NT2/D1 (cell line): ENCODE data around the gene SRGAP3.

Source experiments
- SUZ12 ChIP-seq: IDR thresholded peaks from 2 replicates; pipeline ENCODE4 v1.6.1; 2011; ENCODE audit not compliant: insufficient read length, insufficient read depth; ENCODE audit errors: extremely low read depth
- YY1 ChIP-seq: IDR thresholded peaks from 2 replicates; pipeline ENCODE4 v1.6.1; 2011; ENCODE audit not compliant: insufficient read length, insufficient read depth
- ZNF274 ChIP-seq: IDR thresholded peaks from 2 replicates; pipeline ENCODE4 v1.6.1; 2011; ENCODE audit warnings: mild to moderate bottlenecking, low read depth, low read length

- no peak for TF ChIP-seq YY1
- no peak for TF ChIP-seq SUZ12
- TF ChIP-seq ZNF274, result no peak
These were observed 139.9 kb downstream of the SRGAP3 start for GRCh38 chr3:9109568-9109914.
